Nephron progenitor cell (in vitro differentiated cells): ENCODE data around the gene ROBO2.

Source experiments
- DNase-seq: peaks from one replicate; pipeline ENCODE4 v3.0.0; 2021
- H3K27ac Mint-ChIP-seq: 2 replicates; pipeline ENCODE4 v1.8.0; 2021; ENCODE audit warnings: mild to moderate bottlenecking, moderate library complexity, mixed read lengths
- H3K27me3 Mint-ChIP-seq: 2 replicates; pipeline ENCODE4 v1.8.0; 2021; ENCODE audit warnings: mild to moderate bottlenecking, low read depth, mixed read lengths; ENCODE audit not compliant: poor library complexity
- H3K36me3 Mint-ChIP-seq: 2 replicates; pipeline ENCODE4 v1.8.0; 2021; ENCODE audit warnings: low read depth, mixed read lengths
- H3K4me1 Mint-ChIP-seq: 2 replicates; pipeline ENCODE4 v1.8.0; 2021; ENCODE audit warnings: mixed read lengths
- H3K4me3 Mint-ChIP-seq: 2 replicates; pipeline ENCODE4 v1.8.0; 2021; ENCODE audit warnings: mild to moderate bottlenecking, moderate library complexity, mixed read lengths
- H3K9me3 Mint-ChIP-seq: 2 replicates; pipeline ENCODE4 v1.8.0; 2021; ENCODE audit warnings: mild to moderate bottlenecking, moderate library complexity, mixed read lengths
- TF ChIP-seq, protein P1 (sequence below): fragments of 200-600 bp; sonication (generic); IDR thresholded peaks from 2 replicates; pipeline ENCODE4 v1.5.0; 2021; ENCODE audit warnings: antibody characterized with exemption

Gene ROBO2

DNA sequence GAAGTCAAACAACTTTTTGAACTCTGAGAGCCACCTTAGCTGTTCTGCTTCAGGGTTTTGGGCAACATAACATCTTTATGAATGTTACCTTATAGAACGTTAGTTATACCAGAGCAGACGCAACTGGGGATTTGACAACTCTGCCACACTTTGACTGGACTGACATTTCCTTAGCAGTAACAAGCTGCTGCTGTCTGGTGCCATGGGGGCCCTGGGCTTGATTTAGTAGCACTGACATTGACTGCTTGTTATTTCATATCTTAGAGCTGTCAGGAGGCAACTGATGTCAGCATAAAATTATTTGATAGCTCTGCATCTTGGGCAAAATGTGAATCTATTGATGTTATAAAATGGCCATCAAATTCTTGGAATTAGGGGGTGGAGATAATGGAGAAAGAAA is 285.4 kb downstream of the ROBO2 start:
- Mint-ChIP-seq H3K36me3 (no peaks in the 10 kb centered on the region), H3K4me3 (no peak overlapping the region), H3K27ac (no peak overlapping the region), H3K4me1 (peaks cover 3% of the 10 kb centered on the region), H3K27me3 (no peaks in the 10 kb centered on the region), H3K9me3 (no peaks in the 10 kb centered on the region)
- TF ChIP-seq, protein P1, sequence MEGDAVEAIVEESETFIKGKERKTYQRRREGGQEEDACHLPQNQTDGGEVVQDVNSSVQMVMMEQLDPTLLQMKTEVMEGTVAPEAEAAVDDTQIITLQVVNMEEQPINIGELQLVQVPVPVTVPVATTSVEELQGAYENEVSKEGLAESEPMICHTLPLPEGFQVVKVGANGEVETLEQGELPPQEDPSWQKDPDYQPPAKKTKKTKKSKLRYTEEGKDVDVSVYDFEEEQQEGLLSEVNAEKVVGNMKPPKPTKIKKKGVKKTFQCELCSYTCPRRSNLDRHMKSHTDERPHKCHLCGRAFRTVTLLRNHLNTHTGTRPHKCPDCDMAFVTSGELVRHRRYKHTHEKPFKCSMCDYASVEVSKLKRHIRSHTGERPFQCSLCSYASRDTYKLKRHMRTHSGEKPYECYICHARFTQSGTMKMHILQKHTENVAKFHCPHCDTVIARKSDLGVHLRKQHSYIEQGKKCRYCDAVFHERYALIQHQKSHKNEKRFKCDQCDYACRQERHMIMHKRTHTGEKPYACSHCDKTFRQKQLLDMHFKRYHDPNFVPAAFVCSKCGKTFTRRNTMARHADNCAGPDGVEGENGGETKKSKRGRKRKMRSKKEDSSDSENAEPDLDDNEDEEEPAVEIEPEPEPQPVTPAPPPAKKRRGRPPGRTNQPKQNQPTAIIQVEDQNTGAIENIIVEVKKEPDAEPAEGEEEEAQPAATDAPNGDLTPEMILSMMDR: no peak
- no peak for DNase-seq

DNA sequence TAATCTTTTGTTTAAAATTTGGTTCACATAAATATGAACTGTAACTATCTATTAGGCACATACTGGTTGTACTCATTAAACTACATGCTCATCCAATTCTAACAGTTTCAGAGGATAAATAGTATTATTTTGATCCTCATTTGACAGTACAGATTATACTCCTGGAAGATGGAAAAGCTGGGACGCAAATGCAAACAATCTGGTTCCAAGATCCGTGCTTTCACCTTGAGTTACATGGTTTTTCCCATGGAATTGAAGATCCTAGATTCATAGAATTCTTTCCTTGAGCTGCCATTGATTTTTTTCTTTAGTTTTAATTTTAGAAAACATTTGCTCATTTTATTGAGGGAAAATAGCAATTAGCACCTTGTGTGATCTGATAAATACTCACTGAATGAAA is 285.8 kb downstream of the ROBO2 start:
- H3K36me3 Mint-ChIP-seq: no peaks in the 10 kb centered on the region
- TF ChIP-seq, protein P1: no peak
- DNase-seq: no peak
- no peaks in the 10 kb centered on the region for H3K4me1 Mint-ChIP-seq
- no peaks in the 10 kb centered on the region for H3K27me3 Mint-ChIP-seq
- H3K4me3 Mint-ChIP-seq: no peak overlapping the region
- no peak overlapping the region for H3K27ac Mint-ChIP-seq
- no peaks in the 10 kb centered on the region for H3K9me3 Mint-ChIP-seq

DNA sequence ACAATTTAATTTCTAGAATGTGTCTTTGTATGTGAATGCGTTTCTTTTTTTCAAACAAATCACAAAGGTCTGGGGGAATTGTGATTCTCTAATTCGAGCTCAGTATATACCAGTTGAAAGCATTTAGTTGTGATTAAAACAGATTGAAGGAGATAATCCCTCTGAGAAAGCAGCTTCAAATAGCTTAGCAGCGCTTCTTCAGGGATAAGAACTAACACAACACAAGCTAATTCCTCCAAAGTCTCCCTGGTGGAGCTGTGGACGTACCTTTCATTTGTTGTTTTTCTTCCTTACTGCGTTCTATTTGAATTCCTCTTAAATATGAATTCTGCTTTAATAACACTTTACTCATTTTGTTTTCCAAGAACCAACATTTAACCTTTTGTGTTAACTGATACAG is 286.7 kb downstream of the ROBO2 start:
- no peaks in the 10 kb centered on the region for H3K9me3 Mint-ChIP-seq
- no peaks in the 10 kb centered on the region for H3K36me3 Mint-ChIP-seq
- DNase-seq: no peak
- TF ChIP-seq, protein P1: no peak
- no peak overlapping the region for H3K27ac Mint-ChIP-seq
- no peaks in the 10 kb centered on the region for H3K4me1 Mint-ChIP-seq
- H3K27me3 Mint-ChIP-seq: no peaks in the 10 kb centered on the region
- H3K4me3 Mint-ChIP-seq: no peak overlapping the region

DNA sequence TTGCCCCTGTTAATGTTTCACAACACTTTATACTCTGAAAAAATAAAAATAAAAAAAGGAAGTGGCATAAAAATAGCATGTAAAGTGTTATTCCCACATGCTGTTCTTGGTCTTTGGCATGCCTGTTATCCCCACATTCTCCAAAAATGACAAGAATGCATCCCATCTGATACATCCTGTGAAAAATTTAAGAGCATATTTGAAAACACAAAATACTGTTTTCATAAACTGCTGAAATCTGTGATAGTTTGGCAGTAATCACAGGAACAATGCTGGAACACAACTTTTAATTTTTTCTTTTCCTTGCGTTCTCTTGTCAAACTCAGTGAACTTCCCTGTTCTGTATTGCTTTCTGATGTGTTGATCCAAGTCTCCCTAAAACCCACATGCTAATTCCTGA is 288.8 kb downstream of the ROBO2 start:
- no peak for DNase-seq
- Mint-ChIP-seq H3K9me3 (no peaks in the 10 kb centered on the region), H3K4me1 (no peaks in the 10 kb centered on the region), H3K36me3 (no peaks in the 10 kb centered on the region), H3K27ac (no peak overlapping the region), H3K27me3 (no peaks in the 10 kb centered on the region), H3K4me3 (no peak overlapping the region)
- TF ChIP-seq, protein P1: no peak

DNA sequence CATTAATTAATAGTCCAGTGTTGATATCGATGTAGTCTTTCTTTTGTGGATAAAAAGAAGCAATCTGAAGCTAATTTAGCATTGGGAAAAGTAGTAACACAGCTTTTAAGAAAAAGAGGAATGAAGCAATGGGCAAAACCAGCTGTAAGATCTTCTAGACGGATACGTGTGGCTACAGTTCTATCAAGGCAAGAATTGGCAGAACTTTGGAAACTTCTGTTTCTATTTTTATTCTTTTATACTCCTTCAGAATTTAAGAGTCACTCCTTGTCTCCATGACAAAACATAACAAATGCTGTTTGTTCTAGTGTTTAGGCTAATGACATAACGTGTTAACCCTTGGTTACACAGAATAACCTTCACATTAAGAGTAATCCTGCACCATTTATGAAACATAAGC is 289.2 kb downstream of the ROBO2 start:
- Mint-ChIP-seq H3K27me3 (no peaks in the 10 kb centered on the region), H3K27ac (no peak overlapping the region), H3K4me3 (no peak overlapping the region), H3K4me1 (no peaks in the 10 kb centered on the region), H3K36me3 (no peaks in the 10 kb centered on the region), H3K9me3 (no peaks in the 10 kb centered on the region)
- DNase-seq: no peak
- TF ChIP-seq, protein P1: no peak

DNA sequence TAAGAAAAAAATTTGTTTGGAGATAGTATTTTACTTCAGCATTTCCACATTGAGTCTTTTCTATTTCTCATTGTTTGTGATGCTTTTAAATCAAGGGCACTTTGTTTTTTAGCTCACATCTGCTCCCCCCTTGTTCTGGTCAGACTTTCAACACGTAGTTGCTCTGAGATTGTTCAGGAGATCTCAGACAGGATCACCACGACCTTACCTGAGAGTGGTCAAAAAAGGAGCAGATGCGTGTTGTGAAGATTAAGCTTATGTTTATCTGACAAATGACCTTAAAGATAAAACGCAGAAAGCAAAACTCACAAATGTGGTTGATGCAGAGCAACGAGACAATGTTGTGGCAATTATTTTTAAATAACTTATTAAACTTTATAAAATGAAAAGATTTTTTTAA is 298.3 kb downstream of the ROBO2 start:
- H3K9me3 Mint-ChIP-seq: no peaks in the 10 kb centered on the region
- H3K27me3 Mint-ChIP-seq: no peaks in the 10 kb centered on the region
- H3K4me3 Mint-ChIP-seq: no peak overlapping the region
- TF ChIP-seq, protein P1: no peak
- DNase-seq: no peak
- no peaks in the 10 kb centered on the region for H3K4me1 Mint-ChIP-seq
- no peak overlapping the region for H3K27ac Mint-ChIP-seq
- no peaks in the 10 kb centered on the region for H3K36me3 Mint-ChIP-seq
